ENCODE measurements around the gene SEC23A. TPM values are rescaled to one million over a fixed set of nuclear protein-coding genes. Genes with fewer than 3 reads are reported as not detected.
A peak's percentile ranks its signal among the peaks of the same experiment; 100 is the strongest.

The SEC23A gene
- total RNA-seq, 1 donor from 2014 or later, result 59.2 TPM

DNA sequence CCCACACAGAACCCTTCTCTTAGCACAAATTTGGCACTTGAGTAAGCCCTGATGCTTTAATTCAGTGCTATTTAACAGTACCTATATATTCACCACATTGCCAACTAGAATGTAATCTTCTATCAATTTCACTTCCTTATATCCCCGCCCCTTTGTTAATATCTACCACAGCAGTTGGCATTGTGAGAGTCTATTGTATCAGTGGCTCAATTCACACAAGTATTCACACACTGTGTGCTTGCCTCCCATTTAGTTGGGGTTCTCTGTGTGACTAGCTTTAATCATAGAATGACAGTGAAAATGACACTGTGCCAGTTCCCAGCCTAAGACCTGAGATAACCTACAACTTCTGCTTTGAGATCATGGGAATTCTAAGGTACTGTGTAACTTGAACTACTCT is 103.1 kb downstream of the SEC23A start:
- Mint-ChIP-seq H3K4me3 (ENCODE audit: unreplicated experiment) (no peak overlapping the region), H3K27ac (ENCODE audit: unreplicated experiment) (no peak overlapping the region), H3K36me3 (ENCODE audit: unreplicated experiment) (no peaks in the 10 kb centered on the region), H3K4me1 (ENCODE audit: low read depth, unreplicated experiment) (peaks cover 16% of the 10 kb centered on the region), H3K9me3 (ENCODE audit: unreplicated experiment) (peaks cover 6% of the 10 kb centered on the region), H3K27me3 (ENCODE audit: unreplicated experiment) (no peaks in the 10 kb centered on the region)
- DNase-seq, result no peak
- TF ChIP-seq, protein P1, sequence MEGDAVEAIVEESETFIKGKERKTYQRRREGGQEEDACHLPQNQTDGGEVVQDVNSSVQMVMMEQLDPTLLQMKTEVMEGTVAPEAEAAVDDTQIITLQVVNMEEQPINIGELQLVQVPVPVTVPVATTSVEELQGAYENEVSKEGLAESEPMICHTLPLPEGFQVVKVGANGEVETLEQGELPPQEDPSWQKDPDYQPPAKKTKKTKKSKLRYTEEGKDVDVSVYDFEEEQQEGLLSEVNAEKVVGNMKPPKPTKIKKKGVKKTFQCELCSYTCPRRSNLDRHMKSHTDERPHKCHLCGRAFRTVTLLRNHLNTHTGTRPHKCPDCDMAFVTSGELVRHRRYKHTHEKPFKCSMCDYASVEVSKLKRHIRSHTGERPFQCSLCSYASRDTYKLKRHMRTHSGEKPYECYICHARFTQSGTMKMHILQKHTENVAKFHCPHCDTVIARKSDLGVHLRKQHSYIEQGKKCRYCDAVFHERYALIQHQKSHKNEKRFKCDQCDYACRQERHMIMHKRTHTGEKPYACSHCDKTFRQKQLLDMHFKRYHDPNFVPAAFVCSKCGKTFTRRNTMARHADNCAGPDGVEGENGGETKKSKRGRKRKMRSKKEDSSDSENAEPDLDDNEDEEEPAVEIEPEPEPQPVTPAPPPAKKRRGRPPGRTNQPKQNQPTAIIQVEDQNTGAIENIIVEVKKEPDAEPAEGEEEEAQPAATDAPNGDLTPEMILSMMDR (IDR thresholded peaks at IDR 0.05; ENCODE audit: partially characterized antibody, unreplicated experiment), result no peak

DNA sequence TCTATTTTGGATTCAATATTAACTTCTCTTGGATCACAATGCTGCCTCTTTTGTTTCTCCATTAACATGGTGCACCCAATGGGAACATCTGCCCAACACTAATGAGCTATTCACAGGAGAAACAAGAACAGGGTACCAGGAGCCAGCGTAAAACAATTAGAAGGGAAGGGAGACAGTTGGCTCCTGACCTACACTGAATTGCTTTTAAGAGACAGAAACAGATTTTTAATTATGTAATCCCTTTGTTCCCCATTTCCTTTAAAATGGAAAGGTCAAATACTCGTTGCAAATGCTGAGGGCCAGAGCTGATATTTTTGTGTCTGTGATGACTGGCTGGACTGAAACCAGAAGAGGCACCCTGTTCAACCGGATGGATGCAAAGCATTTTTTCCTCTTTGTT is 108.3 kb downstream of the SEC23A start:
- Mint-ChIP-seq H3K4me1 (ENCODE audit: low read depth, unreplicated experiment) (peaks cover 12% of the 10 kb centered on the region), H3K36me3 (ENCODE audit: unreplicated experiment) (no peaks in the 10 kb centered on the region), H3K9me3 (ENCODE audit: unreplicated experiment) (peaks cover 1% of the 10 kb centered on the region), H3K27ac (ENCODE audit: unreplicated experiment) (peak overlapping the region; percentile 89), H3K27me3 (ENCODE audit: unreplicated experiment) (no peaks in the 10 kb centered on the region), H3K4me3 (ENCODE audit: unreplicated experiment) (peak overlapping the region; percentile 5)
- no peak for DNase-seq
- TF ChIP-seq, protein P1 (IDR thresholded peaks at IDR 0.05; ENCODE audit: partially characterized antibody, unreplicated experiment), result no peak

DNA sequence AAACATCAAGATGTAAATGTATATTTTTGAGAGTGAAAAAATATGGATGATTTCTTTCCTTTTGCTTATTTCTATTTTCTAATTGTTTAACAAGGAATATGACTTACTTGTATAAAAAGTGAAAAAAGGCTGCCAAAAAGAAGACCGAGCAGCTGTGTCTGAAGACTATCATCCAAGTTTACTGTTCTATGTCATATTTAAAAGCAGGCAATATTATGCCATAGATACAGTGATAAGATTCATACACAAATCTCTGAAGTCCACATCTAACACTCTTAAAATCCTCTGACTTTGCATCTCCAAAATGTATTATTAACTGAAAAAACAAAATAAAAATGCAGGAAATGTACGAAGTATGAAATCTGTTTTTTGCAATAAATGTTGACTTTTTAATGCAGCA is 109.1 kb downstream of the SEC23A start:
- H3K27me3 Mint-ChIP-seq (ENCODE audit: unreplicated experiment), result no peaks in the 10 kb centered on the region
- no peaks in the 10 kb centered on the region for H3K36me3 Mint-ChIP-seq (ENCODE audit: unreplicated experiment)
- H3K4me1 Mint-ChIP-seq (ENCODE audit: low read depth, unreplicated experiment), result peaks cover 12% of the 10 kb centered on the region
- peak overlapping the region; percentile 89 for H3K27ac Mint-ChIP-seq (ENCODE audit: unreplicated experiment)
- DNase-seq, result no peak
- peaks cover 1% of the 10 kb centered on the region for H3K9me3 Mint-ChIP-seq (ENCODE audit: unreplicated experiment)
- TF ChIP-seq, protein P1 (IDR thresholded peaks at IDR 0.05; ENCODE audit: partially characterized antibody, unreplicated experiment), result no peak
- no peak overlapping the region for H3K4me3 Mint-ChIP-seq (ENCODE audit: unreplicated experiment)

DNA sequence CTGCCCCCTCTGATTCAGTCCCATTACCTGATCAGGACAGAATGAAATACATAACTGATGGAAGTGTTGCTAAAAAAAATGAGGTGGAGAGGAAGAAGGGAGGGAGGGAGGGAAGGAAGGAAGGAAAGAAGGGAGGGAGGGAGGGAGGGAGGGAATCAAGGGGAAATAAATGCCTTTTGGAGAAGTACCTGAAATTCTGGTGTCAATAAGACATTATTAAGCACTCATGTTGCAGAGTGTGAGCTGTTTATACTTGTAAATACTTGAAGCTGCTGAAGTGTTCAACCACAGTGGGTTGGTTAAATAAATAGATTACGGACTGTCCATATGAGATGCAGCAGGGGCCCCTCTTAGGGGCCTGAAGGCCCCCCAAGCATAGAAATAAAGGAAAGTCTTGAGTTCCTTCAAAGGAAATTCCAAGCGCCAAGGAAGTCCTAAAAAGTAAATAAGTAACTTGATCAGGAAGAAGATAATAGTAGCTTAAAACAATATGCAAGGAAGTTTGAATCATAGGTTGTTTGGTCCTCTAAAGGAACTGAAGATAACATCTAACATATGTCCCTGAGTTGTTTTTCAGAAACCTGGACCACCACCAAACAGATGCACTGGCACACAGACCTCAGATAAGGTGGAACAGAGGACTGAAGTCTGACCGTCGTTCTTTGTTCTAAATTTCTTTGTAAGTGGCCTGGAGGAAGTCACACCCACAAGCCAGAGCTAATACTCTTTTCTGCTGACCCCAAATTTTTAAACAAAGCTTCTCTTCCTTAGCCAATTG is 110.8 kb downstream of the SEC23A start:
- DNase-seq, result no peak
- no peak overlapping the region for H3K27ac Mint-ChIP-seq (ENCODE audit: unreplicated experiment)
- H3K4me1 Mint-ChIP-seq (ENCODE audit: low read depth, unreplicated experiment), result peaks cover 17% of the 10 kb centered on the region
- TF ChIP-seq, protein P1 (IDR thresholded peaks at IDR 0.05; ENCODE audit: partially characterized antibody, unreplicated experiment), result no peak
- H3K9me3 Mint-ChIP-seq (ENCODE audit: unreplicated experiment), result peaks cover 1% of the 10 kb centered on the region
- no peaks in the 10 kb centered on the region for H3K36me3 Mint-ChIP-seq (ENCODE audit: unreplicated experiment)
- no peaks in the 10 kb centered on the region for H3K27me3 Mint-ChIP-seq (ENCODE audit: unreplicated experiment)
- H3K4me3 Mint-ChIP-seq (ENCODE audit: unreplicated experiment), result no peak overlapping the region

DNA sequence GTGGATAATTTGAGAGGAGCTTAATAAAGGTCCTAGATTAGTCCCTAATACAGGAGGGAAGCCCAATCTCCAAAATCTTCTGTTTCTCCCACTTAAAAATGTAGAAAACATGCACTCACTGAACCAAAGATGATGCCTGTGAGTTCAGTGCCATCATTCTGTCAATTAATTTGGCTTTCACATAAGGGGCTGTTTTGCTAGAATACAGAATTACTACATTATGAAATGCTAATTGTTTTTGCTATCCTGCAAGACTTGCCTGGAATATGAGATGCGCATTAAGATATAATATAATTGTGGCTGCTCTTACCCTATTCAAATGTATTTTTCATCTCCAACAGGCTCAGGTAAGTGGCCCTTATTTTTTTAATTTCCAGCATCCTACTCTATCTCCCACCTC is 111.7 kb downstream of the SEC23A start:
- Mint-ChIP-seq H3K36me3 (ENCODE audit: unreplicated experiment) (no peaks in the 10 kb centered on the region), H3K27ac (ENCODE audit: unreplicated experiment) (no peak overlapping the region), H3K4me3 (ENCODE audit: unreplicated experiment) (no peak overlapping the region), H3K27me3 (ENCODE audit: unreplicated experiment) (no peaks in the 10 kb centered on the region), H3K9me3 (ENCODE audit: unreplicated experiment) (peaks cover 1% of the 10 kb centered on the region), H3K4me1 (ENCODE audit: low read depth, unreplicated experiment) (peaks cover 17% of the 10 kb centered on the region)
- no peak for DNase-seq
- TF ChIP-seq, protein P1 (IDR thresholded peaks at IDR 0.05; ENCODE audit: partially characterized antibody, unreplicated experiment), result no peak
